HepG2 (cell line): ENCODE results near the gene TM4SF20. TPM values are rescaled to one million over a fixed set of nuclear protein-coding genes. Genes with fewer than 3 reads are reported as not detected.

ENCODE experiments used
- ATF7 ChIP-seq, 2 experiments: fragments of 450-650 bp in 1 of 2; sonication (generic) in 1 of 2; formaldehyde crosslinking in 1 of 2; IDR thresholded peaks; 2 replicates each; pipeline versions ENCODE4 v1.4.0 to v1.6.1; 2016 to 2020; ENCODE audit warnings: antibody characterized with exemption in 1 of 2, mild to moderate bottlenecking in 1 of 2, missing genetic modification reagents in 1 of 2
- BORCS8-MEF2B ChIP-seq: sonication (generic); formaldehyde crosslinking; IDR thresholded peaks from 2 replicates; pipeline ENCODE4 v1.8.0; 2022; ENCODE audit warnings: mild to moderate bottlenecking, missing genetic modification reagents
- CBX5 ChIP-seq: sonication (generic); formaldehyde crosslinking; IDR thresholded peaks from 2 replicates; pipeline ENCODE4 v1.4.0; 2020; ENCODE audit warnings: missing genetic modification reagents, borderline replicate concordance
- CCDC6 ChIP-seq: sonication (generic); formaldehyde crosslinking; IDR thresholded peaks from 2 replicates; pipeline ENCODE4 v1.8.1; 2022; ENCODE audit warnings: mild to moderate bottlenecking, missing genetic modification reagents, moderate library complexity
- CENPT ChIP-seq: sonication (generic); formaldehyde crosslinking; IDR thresholded peaks from 2 replicates; pipeline ENCODE4 v1.8.0; 2022; ENCODE audit warnings: low read depth, mild to moderate bottlenecking, moderate library complexity, missing genetic modification reagents
- DZIP1 ChIP-seq: sonication (generic); formaldehyde crosslinking; IDR thresholded peaks from 2 replicates; pipeline ENCODE4 v1.5.0; 2020; ENCODE audit warnings: mild to moderate bottlenecking, missing genetic modification reagents
- EED ChIP-seq: sonication (generic); formaldehyde crosslinking; IDR thresholded peaks from 2 replicates; pipeline ENCODE4 v1.5.0; 2020; ENCODE audit warnings: mild to moderate bottlenecking, missing genetic modification reagents
- EHMT2 ChIP-seq: fragments of 200-600 bp; sonication (generic); IDR thresholded peaks from 2 replicates; pipeline ENCODE4 v1.7.0; 2017; ENCODE audit warnings: antibody characterized with exemption, low read depth, low read length, borderline replicate concordance
- FOXJ3 ChIP-seq: sonication (generic); formaldehyde crosslinking; IDR thresholded peaks from 2 replicates; pipeline ENCODE4 v1.4.0; 2020; ENCODE audit warnings: missing genetic modification reagents, mild to moderate bottlenecking, borderline replicate concordance
- HNRNPUL1 ChIP-seq: fragments of 200-400 bp; formaldehyde crosslinking; IDR thresholded peaks from 2 replicates; pipeline ENCODE4 v1.6.1; 2017; ENCODE audit warnings: low read depth, mild to moderate bottlenecking, low read length, moderate library complexity
- NFIB ChIP-seq: sonication (generic); formaldehyde crosslinking; IDR thresholded peaks from 2 replicates; pipeline ENCODE4 v1.9.0; 2021; ENCODE audit warnings: missing genetic modification reagents, mild to moderate bottlenecking, borderline replicate concordance
- NPAS2 ChIP-seq: sonication (generic); formaldehyde crosslinking; IDR thresholded peaks from 2 replicates; pipeline ENCODE4 v1.8.0; 2022; ENCODE audit warnings: mild to moderate bottlenecking, missing genetic modification reagents, borderline replicate concordance
- NR2F1 ChIP-seq, 2 experiments: fragments of 450-650 bp in 1 of 2; formaldehyde crosslinking in 1 of 2; IDR thresholded peaks; 2 replicates each; pipeline versions ENCODE4 v1.5.0 to v1.6.1; 2016 to 2020; ENCODE audit warnings: mild to moderate bottlenecking in 1 of 2, missing compliant biosample characterization in 1 of 2, missing genetic modification reagents in 1 of 2, moderate library complexity in 1 of 2
- PATZ1 ChIP-seq: sonication (generic); formaldehyde crosslinking; IDR thresholded peaks from 2 replicates; pipeline ENCODE4 v1.4.0; 2020; ENCODE audit warnings: missing genetic modification reagents
- PLRG1 ChIP-seq: fragments of 450-650 bp; conservative IDR thresholded peaks from 2 replicates; pipeline ENCODE4 v1.6.1; 2016
- SNAPC5 ChIP-seq: sonication (generic); formaldehyde crosslinking; IDR thresholded peaks from 2 replicates; pipeline ENCODE4 v1.8.1; 2023; ENCODE audit warnings: mild to moderate bottlenecking, missing genetic modification reagents, borderline replicate concordance
- TBX2 ChIP-seq: sonication (generic); formaldehyde crosslinking; IDR thresholded peaks from 2 replicates; pipeline ENCODE4 v1.5.0; 2020; ENCODE audit warnings: missing genetic modification reagents, mild to moderate bottlenecking, borderline replicate concordance
- YEATS4 ChIP-seq: sonication (generic); formaldehyde crosslinking; IDR thresholded peaks from 2 replicates; pipeline ENCODE4 v1.4.0; 2020; ENCODE audit warnings: missing genetic modification reagents, borderline replicate concordance
- ZNF354B ChIP-seq: sonication (generic); formaldehyde crosslinking; IDR thresholded peaks from 2 replicates; pipeline ENCODE4 v1.8.0; 2022; ENCODE audit warnings: mild to moderate bottlenecking, missing genetic modification reagents
- ZNF577 ChIP-seq: sonication (generic); formaldehyde crosslinking; IDR thresholded peaks from 2 replicates; pipeline ENCODE4 v1.4.0; 2020; ENCODE audit warnings: mild to moderate bottlenecking, low read depth, missing genetic modification reagents, borderline replicate concordance
- ZNF615 ChIP-seq: sonication (generic); formaldehyde crosslinking; IDR thresholded peaks from 2 replicates; pipeline ENCODE4 v1.5.0; 2020; ENCODE audit warnings: mild to moderate bottlenecking, missing genetic modification reagents, borderline replicate concordance
- ZSCAN31 ChIP-seq: sonication (generic); formaldehyde crosslinking; IDR thresholded peaks from 2 replicates; pipeline ENCODE4 v1.5.0; 2020; ENCODE audit warnings: low read depth, mild to moderate bottlenecking, missing genetic modification reagents
- polyA plus RNA-seq, 8 experiments: library from polyadenylated mRNA; depleted of rRNA in 3 of 8; stranded (reverse) in 7 of 8; unstranded in 1 of 8; fragments of >200 nt; fragmentation: Illumina TruSeq in 4 of 8; extraction: Trizol in 4 of 8; gene quantifications; 2 replicates each; pipeline versions ENCODE4 v1.2.1 to v1.2.3, GENCODE V29; 2011 to 2016; ENCODE audit warnings: low read depth in 4 of 8, missing spikeins in 1 of 8, mixed read lengths in 1 of 8; ENCODE audit not compliant: insufficient read depth in 1 of 8
- total RNA-seq, 5 experiments: library from RNA; depleted of rRNA; stranded (reverse); fragments of >200 nt; fragmentation: Illumina TruSeq; extraction: Trizol; gene quantifications; 2 replicates each; pipeline ENCODE4 v1.2.3, GENCODE V29; 2016; ENCODE audit warnings: low read depth in 1 of 5

The TM4SF20 gene
- total and polyA plus RNA-seq, 2 of the 13 experiments (the other 11 are each of a cell fraction or from before 2014, with no cell fraction given), result not detected

GRCh38 chr2:227324995-227325838 lies 53.9 kb downstream of the TM4SF20 start, which contains the start of gene MFF (continued):
- TF ChIP-seq CCDC6 (peak; percentile 100), ZNF577 (CRISPR knock-in tag) (no peak), BORCS8-MEF2B (peak; percentile 95), PLRG1 (no peak), DZIP1 (CRISPR knock-in tag) (peak; percentile 93; the same call in 1 of the 2 replicates), ZSCAN31 (CRISPR knock-in tag) (peak; percentile 95), CBX5 (CRISPR knock-in tag) (peak; percentile 99), NPAS2 (CRISPR knock-in tag) (no peak), PATZ1 (CRISPR knock-in tag) (peak; percentile 81), NFIB (CRISPR knock-in tag) (0 out of 2 replicates have a peak, but pooled peaks have one; percentile 19), TBX2 (CRISPR knock-in tag) (peak; percentile 92), EHMT2 (peak; percentile 99; the same call in 1 of the 2 replicates), EED (CRISPR knock-in tag) (peak; percentile 95), FOXJ3 (CRISPR knock-in tag) (peak; percentile 82), HNRNPUL1 (no peak; the same call in 1 of the 2 replicates), ZNF615 (CRISPR knock-in tag) (peak; percentile 93; the same call in 1 of the 2 replicates), ZNF354B (no peak), NR2F1 (CRISPR knock-in tag; IDR thresholded peaks at IDR 0.05) (peak in 1 of 2 experiments; percentile 8; a peak in 1 of 4 replicates), CENPT (CRISPR knock-in tag) (peak; percentile 97), YEATS4 (CRISPR knock-in tag) (peak; percentile 100), ATF7 (IDR thresholded peaks at IDR 0.05) (no peak), ATF7 (CRISPR knock-in tag; IDR thresholded peaks at IDR 0.05) (peak; percentile 76), SNAPC5 (CRISPR knock-in tag) (peak; percentile 96)
